Kidney epithelial cell (primary cell): ENCODE data around the gene FANCC. TPM values are rescaled to one million over a fixed set of nuclear protein-coding genes. Genes with fewer than 3 reads are reported as not detected.

ENCODE experiments used
- DNase-seq: peaks from one replicate; pipeline ENCODE4 v3.0.0-alpha.2; 2010; ENCODE audit warnings: low read depth
- H3K27me3 ChIP-seq: 2 replicates; pipeline ENCODE4 v1.6.0; 2011; ENCODE audit warnings: low read length; ENCODE audit not compliant: control insufficient read depth, insufficient read depth
- H3K36me3 ChIP-seq: 2 replicates; pipeline ENCODE4 v1.5.1; 2011; ENCODE audit warnings: low read length; ENCODE audit not compliant: control insufficient read depth, insufficient read depth
- H3K4me3 ChIP-seq: 2 replicates; pipeline ENCODE4 v1.5.1; 2011; ENCODE audit warnings: low read depth, mild to moderate bottlenecking, control low read depth, low read length
- CTCF ChIP-seq: IDR thresholded peaks from 2 replicates; pipeline ENCODE4 v1.5.1; 2011; ENCODE audit warnings: mild to moderate bottlenecking, moderate library complexity, low read length, control low read depth, inconsistent platforms; ENCODE audit not compliant: insufficient read depth, poor library complexity, severe bottlenecking
- total RNA-seq: library from RNA; depleted of rRNA; stranded (reverse); fragments of >200 nt; gene quantifications from 2 replicates; pipeline ENCODE4 v1.2.3, GENCODE V29; 2015

Gene FANCC
- total RNA-seq, 1 donor from 2014 or later = 6.1 TPM

- Histone ChIP-seq H3K27me3 (no peaks in the 10 kb centered on the region), H3K36me3 (no peaks in the 10 kb centered on the region), H3K4me3 (no peak overlapping the region)
- no peak for TF ChIP-seq CTCF
- no peak for DNase-seq
Observed at GRCh38 chr9:95201206-95201605, 116.3 kb downstream of the FANCC start.

- DNase-seq = no peak
- H3K36me3 ChIP-seq = no peaks in the 10 kb centered on the region
- no peak for TF ChIP-seq CTCF
- no peak overlapping the region for H3K4me3 ChIP-seq
- no peaks in the 10 kb centered on the region for H3K27me3 ChIP-seq
Observed at GRCh38 chr9:95197692-95198271, 119.7 kb downstream of the FANCC start.

GRCh38 chr9:95193480-95193879 lies 124.0 kb downstream of the FANCC start:
- Histone ChIP-seq H3K4me3 (no peak overlapping the region), H3K36me3 (no peaks in the 10 kb centered on the region), H3K27me3 (no peaks in the 10 kb centered on the region)
- DNase-seq = no peak
- no peak for TF ChIP-seq CTCF

DNA sequence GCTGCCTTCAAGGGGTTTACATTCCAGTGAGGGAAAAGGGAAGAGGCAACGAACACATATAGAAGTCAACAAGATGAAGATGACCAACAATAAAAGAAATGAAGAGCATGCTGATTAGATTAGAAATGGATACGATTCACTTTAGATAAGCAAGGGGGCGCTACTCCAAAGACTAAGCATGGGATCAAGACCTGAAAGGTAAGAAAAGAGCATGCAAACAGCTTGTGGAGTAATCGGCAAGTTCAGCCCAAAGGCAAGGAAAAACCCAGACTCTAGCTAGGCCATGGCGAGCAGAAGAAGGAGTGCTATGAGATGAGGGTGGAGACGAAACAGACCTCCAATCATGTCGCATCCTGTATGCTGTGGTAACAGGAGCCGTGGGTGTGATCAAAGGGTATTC lies 124.4 kb downstream of the FANCC start:
- H3K36me3 ChIP-seq = no peaks in the 10 kb centered on the region
- no peak for DNase-seq
- H3K27me3 ChIP-seq = no peaks in the 10 kb centered on the region
- TF ChIP-seq CTCF = no peak
- no peak overlapping the region for H3K4me3 ChIP-seq

DNA sequence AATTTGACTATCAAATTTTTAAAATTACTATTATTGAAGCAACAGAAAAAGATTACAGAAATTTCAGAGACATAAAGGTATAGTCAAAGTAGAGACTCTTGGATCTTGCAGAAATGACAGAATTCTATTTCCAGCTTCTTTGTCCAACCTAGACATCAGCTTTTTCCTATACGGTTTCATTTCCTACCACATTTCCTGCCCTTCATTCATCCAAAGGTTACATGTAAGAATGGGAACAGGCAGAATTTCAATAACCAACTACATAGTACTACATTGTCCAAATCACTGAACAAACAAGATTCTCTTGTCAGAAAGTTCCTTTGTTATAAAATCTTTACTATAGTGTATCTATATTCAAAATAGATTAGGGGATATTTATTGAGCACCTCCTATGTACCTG lies 124.9 kb downstream of the FANCC start:
- no peak for DNase-seq
- Histone ChIP-seq H3K4me3 (no peak overlapping the region), H3K36me3 (no peaks in the 10 kb centered on the region), H3K27me3 (no peaks in the 10 kb centered on the region)
- TF ChIP-seq CTCF = no peak

- DNase-seq = no peak
- no peaks in the 10 kb centered on the region for H3K27me3 ChIP-seq
- H3K4me3 ChIP-seq = no peak overlapping the region
- no peak for TF ChIP-seq CTCF
- no peaks in the 10 kb centered on the region for H3K36me3 ChIP-seq
Observed at GRCh38 chr9:95190413-95190812, 127.1 kb downstream of the FANCC start.
